Neural crest cell (in vitro differentiated cells): ENCODE data around the gene CIC. TPM values are rescaled to one million over a fixed set of nuclear protein-coding genes. Genes with fewer than 3 reads are reported as not detected.

Source experiments
- DNase-seq: peaks from one replicate; pipeline ENCODE4 v3.0.0; 2021; ENCODE audit warnings: low read depth, mixed read lengths, low spot score
- H3K27ac Mint-ChIP-seq: one replicate; pipeline ENCODE4 v1.8.0; 2021; ENCODE audit warnings: mild to moderate bottlenecking, mixed read lengths; ENCODE audit not compliant: unreplicated experiment
- H3K27me3 Mint-ChIP-seq: 2 replicates; pipeline ENCODE4 v1.8.0; 2021; ENCODE audit warnings: low read depth, mild to moderate bottlenecking, mixed read lengths
- H3K36me3 Mint-ChIP-seq: 2 replicates; pipeline ENCODE4 v1.8.0; 2021; ENCODE audit warnings: low read depth, mild to moderate bottlenecking, mixed read lengths
- H3K4me1 Mint-ChIP-seq: 2 replicates; pipeline ENCODE4 v1.8.0; 2021; ENCODE audit warnings: mixed read lengths
- H3K4me3 Mint-ChIP-seq: one replicate; pipeline ENCODE4 v1.8.0; 2021; ENCODE audit warnings: mild to moderate bottlenecking, mixed read lengths
- H3K9me3 Mint-ChIP-seq: 2 replicates; pipeline ENCODE4 v1.8.0; 2021; ENCODE audit warnings: mixed read lengths
- CTCF ChIP-seq: fragments of 200-600 bp; sonication (generic); conservative IDR thresholded peaks from 2 replicates; pipeline ENCODE4 v1.5.0; 2021; ENCODE audit warnings: antibody characterized with exemption, mild to moderate bottlenecking
- total RNA-seq: library from RNA; stranded (reverse); gene quantifications from 2 replicates; pipeline ENCODE4 v1.2.1, GENCODE V29; 2021

Gene CIC
- total RNA-seq, 1 donor from 2014 or later = 93.4 TPM

GRCh38 chr19:42281827-42282762 is 13.0 kb downstream of the CIC start:
- peaks cover 3% of the 10 kb centered on the region for H3K36me3 Mint-ChIP-seq
- peak overlapping the region; percentile 93 for H3K27ac Mint-ChIP-seq
- H3K27me3 Mint-ChIP-seq = peaks cover 4% of the 10 kb centered on the region
- no peak for TF ChIP-seq CTCF
- no peak overlapping the region for H3K4me3 Mint-ChIP-seq
- H3K4me1 Mint-ChIP-seq = peaks cover 34% of the 10 kb centered on the region
- no peaks in the 10 kb centered on the region for H3K9me3 Mint-ChIP-seq
- DNase-seq = no peak

- Mint-ChIP-seq H3K36me3 (peaks cover 3% of the 10 kb centered on the region), H3K4me3 (no peak overlapping the region), H3K4me1 (peaks cover 34% of the 10 kb centered on the region), H3K27ac (no peak overlapping the region), H3K27me3 (peaks cover 4% of the 10 kb centered on the region), H3K9me3 (no peaks in the 10 kb centered on the region)
- no peak for DNase-seq
- no peak for TF ChIP-seq CTCF
Observed at GRCh38 chr19:42282819-42283187, 13.8 kb downstream of the CIC start.

- no peaks in the 10 kb centered on the region for H3K9me3 Mint-ChIP-seq
- peaks cover 4% of the 10 kb centered on the region for H3K27me3 Mint-ChIP-seq
- peaks cover 31% of the 10 kb centered on the region for H3K4me1 Mint-ChIP-seq
- H3K27ac Mint-ChIP-seq = no peak overlapping the region
- H3K36me3 Mint-ChIP-seq = peaks cover 3% of the 10 kb centered on the region
- no peak for TF ChIP-seq CTCF
- peak; percentile 87 for DNase-seq
- H3K4me3 Mint-ChIP-seq = no peak overlapping the region
Observed at GRCh38 chr19:42283188-42284065, 14.4 kb downstream of the CIC start.

- Mint-ChIP-seq H3K27me3 (peaks cover 4% of the 10 kb centered on the region), H3K4me1 (peaks cover 25% of the 10 kb centered on the region), H3K36me3 (peaks cover 3% of the 10 kb centered on the region), H3K4me3 (no peak overlapping the region), H3K27ac (no peak overlapping the region), H3K9me3 (no peaks in the 10 kb centered on the region)
- no peak for TF ChIP-seq CTCF
- peak; percentile 59 for DNase-seq
Observed at GRCh38 chr19:42284066-42284501, 15.0 kb downstream of the CIC start.

GRCh38 chr19:42284591-42285341 is 15.7 kb downstream of the CIC start:
- no peak for TF ChIP-seq CTCF
- peaks cover 3% of the 10 kb centered on the region for H3K36me3 Mint-ChIP-seq
- peak overlapping the region; percentile 60 for H3K27ac Mint-ChIP-seq
- H3K27me3 Mint-ChIP-seq = peaks cover 4% of the 10 kb centered on the region
- peaks cover 18% of the 10 kb centered on the region for H3K4me1 Mint-ChIP-seq
- no peak for DNase-seq
- H3K9me3 Mint-ChIP-seq = no peaks in the 10 kb centered on the region
- H3K4me3 Mint-ChIP-seq = peak overlapping the region; percentile 98
